ENCODE measurements around the gene STON1.
"Not testable (repeated sequence)": the region's sequence is repeated elsewhere in the genome, so short reads cannot be mapped to it uniquely, and the experiment has no call there.

Gene STON1

GRCh38 chr2:48592067-48592466 is 62.1 kb downstream of the STON1 start:
- no peaks in the 10 kb centered on the region for H3K27me3 ChIP-seq
- TF ChIP-seq, protein P1, sequence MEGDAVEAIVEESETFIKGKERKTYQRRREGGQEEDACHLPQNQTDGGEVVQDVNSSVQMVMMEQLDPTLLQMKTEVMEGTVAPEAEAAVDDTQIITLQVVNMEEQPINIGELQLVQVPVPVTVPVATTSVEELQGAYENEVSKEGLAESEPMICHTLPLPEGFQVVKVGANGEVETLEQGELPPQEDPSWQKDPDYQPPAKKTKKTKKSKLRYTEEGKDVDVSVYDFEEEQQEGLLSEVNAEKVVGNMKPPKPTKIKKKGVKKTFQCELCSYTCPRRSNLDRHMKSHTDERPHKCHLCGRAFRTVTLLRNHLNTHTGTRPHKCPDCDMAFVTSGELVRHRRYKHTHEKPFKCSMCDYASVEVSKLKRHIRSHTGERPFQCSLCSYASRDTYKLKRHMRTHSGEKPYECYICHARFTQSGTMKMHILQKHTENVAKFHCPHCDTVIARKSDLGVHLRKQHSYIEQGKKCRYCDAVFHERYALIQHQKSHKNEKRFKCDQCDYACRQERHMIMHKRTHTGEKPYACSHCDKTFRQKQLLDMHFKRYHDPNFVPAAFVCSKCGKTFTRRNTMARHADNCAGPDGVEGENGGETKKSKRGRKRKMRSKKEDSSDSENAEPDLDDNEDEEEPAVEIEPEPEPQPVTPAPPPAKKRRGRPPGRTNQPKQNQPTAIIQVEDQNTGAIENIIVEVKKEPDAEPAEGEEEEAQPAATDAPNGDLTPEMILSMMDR (IDR thresholded peaks at IDR 0.05), result no peak
- H3K4me3 ChIP-seq (ENCODE audit: low read depth in 1 of 2, low read length in 1 of 2), result no peak overlapping the region
- peaks cover 0 to 5% of the 10 kb centered on the region in 2 experiments for H3K4me1 ChIP-seq (ENCODE audit: control insufficient read depth in 1 of 2, insufficient read depth in 1 of 2, low read depth in 1 of 2, low read length in 1 of 2)
- no peaks in the 10 kb centered on the region for H3K9me3 ChIP-seq
- H3K27ac ChIP-seq, result no peak overlapping the region
- no peaks in the 10 kb centered on the region for H3K36me3 ChIP-seq

- not testable (repeated sequence) for H3K4me3 ChIP-seq (ENCODE audit: low read depth in 1 of 2, low read length in 1 of 2); H3K4me1 ChIP-seq (ENCODE audit: control insufficient read depth in 1 of 2, insufficient read depth in 1 of 2, low read depth in 1 of 2, low read length in 1 of 2); H3K36me3 ChIP-seq; H3K9me3 ChIP-seq; H3K27ac ChIP-seq; H3K27me3 ChIP-seq
These were observed 66.8 kb downstream of the STON1 start for GRCh38 chr2:48596751-48597150.

- Histone ChIP-seq H3K4me1 (ENCODE audit: control insufficient read depth in 1 of 2, insufficient read depth in 1 of 2, low read depth in 1 of 2, low read length in 1 of 2) (no peaks in the 10 kb centered on the region), H3K27me3 (no peaks in the 10 kb centered on the region), H3K9me3 (no peaks in the 10 kb centered on the region), H3K27ac (no peak overlapping the region), H3K36me3 (no peaks in the 10 kb centered on the region), H3K4me3 (ENCODE audit: low read depth in 1 of 2, low read length in 1 of 2) (no peak overlapping the region)
- TF ChIP-seq, protein P1 (IDR thresholded peaks at IDR 0.05), result no peak
These were observed 67.5 kb downstream of the STON1 start for GRCh38 chr2:48597492-48597891.

GRCh38 chr2:48600204-48600813 is 70.4 kb downstream of the STON1 start:
- Histone ChIP-seq H3K27me3 (no peaks in the 10 kb centered on the region), H3K4me3 (ENCODE audit: low read depth in 1 of 2, low read length in 1 of 2) (no peak overlapping the region), H3K4me1 (ENCODE audit: control insufficient read depth in 1 of 2, insufficient read depth in 1 of 2, low read depth in 1 of 2, low read length in 1 of 2) (no peaks in the 10 kb centered on the region), H3K36me3 (no peaks in the 10 kb centered on the region), H3K27ac (no peak overlapping the region), H3K9me3 (no peaks in the 10 kb centered on the region)
- TF ChIP-seq, protein P1 (IDR thresholded peaks at IDR 0.05), result no peak

- Histone ChIP-seq H3K27ac (no peak overlapping the region), H3K4me1 (ENCODE audit: control insufficient read depth in 1 of 2, insufficient read depth in 1 of 2, low read depth in 1 of 2, low read length in 1 of 2) (no peaks in the 10 kb centered on the region), H3K9me3 (no peaks in the 10 kb centered on the region), H3K36me3 (no peaks in the 10 kb centered on the region), H3K4me3 (ENCODE audit: low read depth in 1 of 2, low read length in 1 of 2) (no peak overlapping the region), H3K27me3 (no peaks in the 10 kb centered on the region)
- TF ChIP-seq, protein P1 (IDR thresholded peaks at IDR 0.05), result no peak
These were observed 71.0 kb downstream of the STON1 start for GRCh38 chr2:48600917-48601316.

DNA sequence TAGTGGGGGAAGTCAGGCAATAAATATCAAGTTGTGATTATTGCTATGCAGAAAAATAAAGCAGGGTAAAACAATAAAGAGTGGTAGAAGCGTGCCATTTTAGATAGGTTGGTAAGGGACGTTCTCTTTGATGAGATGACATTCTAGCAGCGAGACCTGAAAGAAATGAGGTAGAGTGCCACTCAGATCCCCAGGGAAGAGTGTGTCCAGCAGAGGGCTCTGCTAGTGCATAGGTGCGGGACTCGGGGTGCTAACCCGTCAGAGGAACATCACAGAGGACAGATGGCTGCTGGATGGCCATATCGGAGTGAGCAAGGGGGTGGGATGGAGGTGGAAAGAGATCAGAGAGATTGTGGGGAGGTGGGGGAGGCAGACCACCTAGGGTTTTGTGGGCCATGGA is 71.4 kb downstream of the STON1 start:
- TF ChIP-seq, protein P1 (IDR thresholded peaks at IDR 0.05), result no peak
- H3K4me1 ChIP-seq (ENCODE audit: control insufficient read depth in 1 of 2, insufficient read depth in 1 of 2, low read depth in 1 of 2, low read length in 1 of 2), result no peaks in the 10 kb centered on the region
- H3K27ac ChIP-seq, result no peak overlapping the region

More for the DNA sequence above, 71.4 kb downstream of the STON1 start:
- Histone ChIP-seq H3K27me3 (no peaks in the 10 kb centered on the region), H3K4me3 (ENCODE audit: low read depth in 1 of 2, low read length in 1 of 2) (no peak overlapping the region), H3K9me3 (no peaks in the 10 kb centered on the region), H3K36me3 (no peaks in the 10 kb centered on the region)

All from neutrophil (primary cell).